Small intestine (tissue), 7 donors: Measurements from ENCODE around the gene CDCA3. TPM values are rescaled to one million over a fixed set of nuclear protein-coding genes. Genes with fewer than 3 reads are reported as not detected.
"Not testable (repeated sequence)": the region's sequence is repeated elsewhere in the genome, so short reads cannot be mapped to it uniquely, and the experiment has no call there.

ENCODE experiments used
- DNase-seq, 2 donors: peaks; one replicate each; pipeline versions ENCODE4 v3.0.0 to v3.0.0-alpha.2; 2013
- FAIRE-seq: peaks from 2 replicates; lab custom pipeline; 2012; peaks lifted over from hg19 to GRCh38; lab: Jason Lieb, UNC
- H3K27ac ChIP-seq, 3 donors: one replicate each; pipeline ENCODE4 v1.5.1; 2013; ENCODE audit warnings: low read length in 2 of 3, mild to moderate bottlenecking in 2 of 3, control low read depth in 1 of 3, inconsistent platforms in 1 of 3, low read depth in 1 of 3, moderate library complexity in 1 of 3
- H3K27me3 ChIP-seq, 3 donors: one replicate each; pipeline ENCODE4 v1.6.1; 2013; ENCODE audit warnings: low read length in 3 of 3, inconsistent platforms in 1 of 3; ENCODE audit not compliant: control insufficient read depth in 3 of 3, insufficient read depth in 3 of 3
- H3K36me3 ChIP-seq, 3 donors: one replicate each; pipeline ENCODE4 v1.6.1; 2013; ENCODE audit warnings: low read length in 3 of 3, inconsistent platforms in 1 of 3, low read depth in 1 of 3, mild to moderate bottlenecking in 1 of 3, moderate library complexity in 1 of 3; ENCODE audit not compliant: control insufficient read depth in 3 of 3, insufficient read depth in 2 of 3
- H3K4me1 ChIP-seq, 3 donors: one replicate each; pipeline ENCODE4 v1.6.1; 2013; ENCODE audit warnings: low read length in 2 of 3, inconsistent platforms in 1 of 3, low read depth in 1 of 3, mild to moderate bottlenecking in 1 of 3, moderate library complexity in 1 of 3; ENCODE audit not compliant: control insufficient read depth in 3 of 3, insufficient read depth in 2 of 3
- H3K4me3 ChIP-seq, 3 donors: one replicate each; pipeline ENCODE4 v1.5.1; 2013; ENCODE audit warnings: low read length in 3 of 3, control low read depth in 1 of 3, inconsistent platforms in 1 of 3, low read depth in 1 of 3, mild to moderate bottlenecking in 1 of 3, moderate library complexity in 1 of 3
- H3K9me3 ChIP-seq, 2 donors: one replicate each; pipeline ENCODE4 v1.6.1; 2013; ENCODE audit warnings: low read depth in 1 of 2, low read length in 1 of 2; ENCODE audit not compliant: control insufficient read depth in 2 of 2, insufficient read depth in 1 of 2
- WGBS, 3 donors: extraction: QIAGEN DNeasy Blood & Tissue Kit; methylation state at CpG; one replicate each; pipeline ENCODE4 v1.1.7; 2013; 5-methylcytosine and 5-hydroxymethylcytosine counted together
- polyA plus RNA-seq, 4 donors: library from polyadenylated mRNA; stranded (reverse) in 3 of 4; unstranded in 1 of 4; fragments of 200-250 nt in 3 of 4; fragments of 120-200 nt in 1 of 4; gene quantifications; one replicate each; pipeline versions ENCODE4 v1.2.1 to v1.2.3, GENCODE V29; 2013
- donor health status: healthy with polysubstance abuse.
- donor health status: control.
- donor health status: control.
- donor health status: Bipolar disorder and iron deficiency.
- donor health status: healthy.

Gene CDCA3
- polyA plus RNA-seq, 4 donors: 30.3 to 99.1 (median 49.0) TPM

GRCh38 chr12:6883683-6884082 lies 32.6 kb upstream of the CDCA3 start:
- no peaks in the 10 kb centered on the region for H3K27me3 ChIP-seq
- 91 to 94% (median 92%) methylated on average over 11 of the region's 11 CpGs for WGBS, 3 donors
- no peak overlapping the region for H3K4me3 ChIP-seq
- DNase-seq: no peak
- no peak overlapping the region for H3K27ac ChIP-seq
- H3K9me3 ChIP-seq: no peaks in the 10 kb centered on the region
- peaks cover 0 to 13% (median 0%) of the 10 kb centered on the region in 3 donors for H3K36me3 ChIP-seq
- FAIRE-seq: no peak
- H3K4me1 ChIP-seq: peaks cover 0 to 18% (median 0%) of the 10 kb centered on the region in 3 donors

DNA sequence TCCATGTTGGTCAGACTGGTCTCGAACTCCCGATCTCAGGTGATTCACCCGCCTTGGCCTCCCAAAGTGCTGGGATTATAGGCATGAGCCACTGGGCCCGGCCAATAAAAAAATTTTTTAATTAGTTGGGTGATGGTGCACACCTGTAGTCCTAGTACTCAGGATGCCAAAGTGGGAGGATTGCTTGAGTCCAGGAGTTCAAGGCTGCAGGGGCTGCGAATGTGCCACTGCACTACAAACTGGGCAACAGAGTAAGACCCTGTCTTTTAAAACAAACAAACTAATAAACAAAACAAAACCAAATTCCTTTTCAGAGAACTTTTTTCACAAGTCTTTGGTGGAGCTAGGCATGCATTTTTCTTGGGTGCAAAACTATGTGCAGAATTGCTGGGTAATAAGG lies 32.2 kb upstream of the CDCA3 start:
- Histone ChIP-seq H3K9me3 (no peaks in the 10 kb centered on the region), H3K27me3 (no peaks in the 10 kb centered on the region), H3K4me3 (no peak overlapping the region), H3K27ac (no peak overlapping the region), H3K36me3 (peaks cover 0 to 13% (median 0%) of the 10 kb centered on the region in 3 donors), H3K4me1 (peaks cover 0 to 18% (median 0%) of the 10 kb centered on the region in 3 donors)
- WGBS, 3 donors: 84 to 97% (median 94%) methylated on average over 5 of the region's 5 CpGs
- DNase-seq (no peak), FAIRE-seq (no peak)

DNA sequence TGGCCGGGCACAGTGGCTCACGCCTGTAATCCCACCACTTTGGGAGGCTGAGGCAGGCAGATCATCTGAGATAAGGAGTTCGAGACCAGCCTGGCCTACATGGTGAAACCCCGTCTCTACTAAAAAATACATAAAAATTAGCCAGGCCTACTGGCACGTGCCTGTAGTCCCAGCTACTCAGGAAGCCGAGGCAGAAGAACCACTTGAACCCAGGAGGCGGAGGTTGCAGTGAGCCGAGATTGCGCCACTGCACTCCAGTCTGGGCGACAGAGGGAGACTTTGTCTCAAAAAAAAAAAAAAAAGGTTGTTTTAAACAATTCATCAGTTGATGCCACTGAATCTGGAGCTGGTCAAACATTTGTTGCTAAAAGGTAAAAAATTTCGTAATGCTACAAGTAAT lies 28.7 kb upstream of the CDCA3 start:
- FAIRE-seq, DNase-seq, H3K4me3 ChIP-seq, H3K27me3 ChIP-seq, H3K9me3 ChIP-seq, H3K27ac ChIP-seq, H3K4me1 ChIP-seq: not testable (repeated sequence)
- WGBS, 3 donors: 87 to 93% (median 87%) methylated on average over 11 of the region's 11 CpGs
- H3K36me3 ChIP-seq: peaks cover 0 to 22% (median 0%) of the 10 kb centered on the region in 3 donors

DNA sequence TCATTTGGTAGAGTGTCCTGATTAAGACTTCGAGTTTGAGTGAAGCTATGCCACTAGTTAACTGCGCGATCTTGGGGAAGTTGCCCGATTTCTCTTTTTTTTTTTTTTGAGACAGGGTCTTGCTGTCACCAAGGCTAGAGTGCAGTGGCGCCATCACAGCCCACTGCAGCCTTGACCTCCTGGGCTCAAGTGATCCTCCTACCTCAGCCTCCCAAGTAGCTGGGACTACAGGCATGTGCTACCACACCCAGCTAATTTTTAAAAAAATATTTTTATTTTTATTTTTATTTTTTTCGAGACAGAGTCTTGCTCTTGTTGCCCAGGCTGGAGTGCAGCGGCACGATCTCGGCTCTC lies 22.9 kb upstream of the CDCA3 start:
- peaks cover 0 to 41% (median 3%) of the 10 kb centered on the region in 3 donors for H3K36me3 ChIP-seq
- FAIRE-seq, DNase-seq, H3K9me3 ChIP-seq, H3K27me3 ChIP-seq: not testable (repeated sequence)
- H3K4me1 ChIP-seq: peaks cover 0 to 34% (median 3%) of the 10 kb centered on the region in 3 donors
- WGBS, 3 donors: 48 to 62% (median 56%) methylated on average over 9 of the region's 9 CpGs
- H3K27ac ChIP-seq: peak overlapping the region in 2 of 3 donors; percentile 83 to 84
- H3K4me3 ChIP-seq: peak overlapping the region in 2 of 3 donors; percentile 62 to 95

DNA sequence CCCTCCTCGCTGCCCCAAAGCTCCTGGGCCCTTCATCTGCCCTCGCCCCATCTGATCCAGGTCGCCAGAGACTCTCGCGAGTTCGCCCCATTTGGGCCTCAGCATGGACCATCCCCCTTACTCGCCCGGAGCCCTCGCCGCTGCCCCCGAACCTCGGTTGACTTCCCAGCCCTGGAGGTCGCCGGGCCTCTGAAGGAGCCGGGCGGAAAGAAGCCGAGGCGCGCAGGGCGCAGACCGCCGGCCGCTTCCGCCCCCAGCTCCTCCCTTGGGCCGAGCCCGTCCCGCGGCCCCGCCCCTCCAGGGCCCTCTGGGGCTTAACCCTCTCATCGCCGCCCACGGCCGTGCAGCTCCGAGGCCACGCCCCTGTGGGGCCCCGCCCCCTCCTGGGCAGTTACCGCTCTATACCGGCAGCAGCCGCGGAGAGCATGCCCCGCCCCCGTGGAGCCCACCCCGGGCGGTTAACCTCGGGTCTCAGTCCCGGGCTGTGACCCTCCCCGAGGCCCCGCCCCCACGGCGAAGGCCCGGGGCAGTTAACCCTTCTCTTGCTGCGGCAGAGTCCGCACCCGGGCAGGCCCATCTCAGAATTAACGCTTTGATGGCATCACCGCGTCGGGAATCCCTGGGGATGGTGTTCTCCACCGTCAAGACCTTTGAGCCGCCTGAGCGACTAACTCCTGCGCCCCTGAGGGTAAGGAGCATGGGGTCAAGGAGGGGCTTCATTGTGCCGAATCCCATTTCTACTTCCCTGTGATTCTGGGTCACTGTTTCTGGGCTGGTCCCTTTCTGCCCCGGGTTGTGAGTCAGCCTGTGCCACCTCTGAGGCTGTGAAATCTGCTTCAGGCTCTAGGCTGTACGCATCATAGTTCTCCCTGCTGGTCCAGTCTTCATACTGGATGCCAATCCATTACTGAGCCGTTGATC lies 22.3 kb upstream of the CDCA3 start, which contains the start of gene SPSB2:
Gene SPSB2 (minus strand): TSS at position 210 of the 921 bp plus-strand sequence. CDS start 402 bp downstream, outside the sequence.
- H3K4me1 ChIP-seq: peaks cover 0 to 41% (median 3%) of the 10 kb centered on the region in 3 donors
- 0 to 1% (median 1%) methylated on average over 46 to 66 of the region's 66 CpGs for WGBS, 3 donors

DNA sequence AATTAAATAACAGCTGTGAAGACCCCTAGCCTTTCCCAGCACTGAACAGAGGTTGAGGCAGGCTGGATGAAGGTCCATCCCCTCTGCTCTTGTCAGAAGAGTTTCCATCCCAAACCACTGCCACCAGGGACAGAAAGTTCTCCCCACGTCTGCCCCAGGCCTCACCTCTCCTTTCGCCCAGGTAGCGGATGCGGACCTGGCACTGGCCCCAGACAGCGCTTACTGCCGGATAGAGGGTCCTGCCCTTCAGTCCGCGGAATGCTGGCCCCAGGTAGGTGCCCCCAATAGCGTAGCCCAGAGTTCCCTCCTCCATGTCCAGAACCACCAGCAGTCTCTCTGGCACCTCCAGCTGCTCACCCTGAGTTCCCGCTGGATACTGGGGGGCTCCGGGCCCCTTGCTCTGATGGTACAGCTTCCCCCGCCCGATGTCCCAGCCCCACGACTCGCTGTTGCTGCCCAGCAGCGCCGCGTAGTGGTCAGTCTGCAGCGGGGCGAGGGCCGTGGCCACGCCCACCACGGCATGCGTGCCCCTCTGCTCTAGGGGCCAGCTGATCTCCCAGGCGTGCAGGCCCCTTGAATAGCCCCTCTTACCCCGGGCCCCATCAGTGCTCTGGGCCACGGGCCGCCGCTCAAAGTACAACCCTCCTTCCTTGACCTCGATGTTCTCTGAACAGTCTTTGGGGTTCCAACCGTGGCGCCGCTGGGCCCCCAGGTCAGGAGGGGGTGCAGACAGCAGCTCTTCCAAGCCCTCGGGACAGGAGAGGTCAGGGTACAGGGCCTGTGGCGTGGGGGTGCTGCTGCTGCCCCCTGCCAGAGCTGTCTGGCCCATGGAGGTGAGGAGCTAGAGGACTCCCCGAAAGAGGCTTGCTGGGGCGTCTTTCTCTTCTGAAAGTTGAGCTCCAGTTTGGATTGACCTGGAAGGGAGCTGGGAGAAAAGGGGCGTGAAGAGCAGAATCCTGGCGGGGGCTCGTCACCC lies 21.3 kb upstream of the CDCA3 start:
- peaks cover 0 to 48% (median 3%) of the 10 kb centered on the region in 3 donors for H3K36me3 ChIP-seq
- no peaks in the 10 kb centered on the region for H3K27me3 ChIP-seq
- DNase-seq (peak; percentile 79 to 95), FAIRE-seq (no peak)
- H3K9me3 ChIP-seq: no peaks in the 10 kb centered on the region
- peaks cover 0 to 44% (median 3%) of the 10 kb centered on the region in 3 donors for H3K4me1 ChIP-seq
- peak overlapping the region; percentile 75 to 94 (median 83) for H3K27ac ChIP-seq
- peak overlapping the region; percentile 57 to 95 (median 62) for H3K4me3 ChIP-seq
- WGBS, 3 donors: 2% methylated on average over 39 to 40 of the region's 40 CpGs

More for the DNA sequence above, 22.3 kb upstream of the CDCA3 start, which contains the start of gene SPSB2:
- FAIRE-seq (no peak), DNase-seq (peak; percentile 96 to 99)
- peak within 1 kb of the TSS; percentile 75 to 94 (median 83) for H3K27ac ChIP-seq
- H3K4me3 ChIP-seq: peak within 1 kb of the TSS; percentile 59 to 95 (median 62)
- no peaks in the 10 kb centered on the region for H3K27me3 ChIP-seq
- no peaks in the 10 kb centered on the region for H3K9me3 ChIP-seq
- peaks cover 0 to 48% (median 3%) of the 10 kb centered on the region in 3 donors for H3K36me3 ChIP-seq

GRCh38 chr12:6871052-6871957 lies 20.2 kb upstream of the CDCA3 start:
- peak; percentile 78 to 90 for DNase-seq
- FAIRE-seq: no peak
- Histone ChIP-seq H3K27ac (peak overlapping the region; percentile 22 to 94 (median 52)), H3K9me3 (no peaks in the 10 kb centered on the region), H3K4me1 (peaks cover 0 to 49% (median 3%) of the 10 kb centered on the region in 3 donors), H3K4me3 (peak overlapping the region in 2 of 3 donors; percentile 62 to 95), H3K36me3 (peaks cover 0 to 51% (median 3%) of the 10 kb centered on the region in 3 donors), H3K27me3 (no peaks in the 10 kb centered on the region)
- WGBS, 3 donors: 46 to 66% (median 62%) methylated on average over 11 to 12 of the region's 12 CpGs
